Subcutaneous adipose tissue (tissue), 4 donors: ENCODE measurements around the gene ITGB3. TPM values are rescaled to one million over a fixed set of nuclear protein-coding genes. Genes with fewer than 3 reads are reported as not detected.

Experiments used
- CTCF ChIP-seq: fragments of 450-650 bp; IDR thresholded peaks from one replicate; pipeline ENCODE4 v1.5.1; 2016; ENCODE audit warnings: low read depth, mild to moderate bottlenecking, control low read depth, antibody characterized with exemption, moderate library complexity
- total RNA-seq, 4 donors: library from RNA; depleted of rRNA; stranded (reverse); fragments of >200 nt; gene quantifications; one replicate each; pipeline ENCODE4 v1.1.0, GENCODE V29; 2016

ITGB3 gene
- total RNA-seq, 4 donors from 2014 or later: 9.8 to 22.6 (median 13.8) TPM

GRCh38 chr17:47232465-47232864 lies 21.2 kb upstream of the ITGB3 start:
- TF ChIP-seq CTCF: no peak

GRCh38 chr17:47235506-47235905 lies 18.1 kb upstream of the ITGB3 start:
- no peak for TF ChIP-seq CTCF

- no peak for TF ChIP-seq CTCF
Observed at GRCh38 chr17:47235923-47236322, 17.7 kb upstream of the ITGB3 start.

- no peak for TF ChIP-seq CTCF
Observed at GRCh38 chr17:47237841-47238240, 15.8 kb upstream of the ITGB3 start.

GRCh38 chr17:47238321-47239010 lies 15.2 kb upstream of the ITGB3 start:
- no peak for TF ChIP-seq CTCF

- TF ChIP-seq CTCF: no peak
Observed at GRCh38 chr17:47239619-47239966, 14.0 kb upstream of the ITGB3 start.

- no peak for TF ChIP-seq CTCF
Observed at GRCh38 chr17:47239967-47240651, 13.5 kb upstream of the ITGB3 start.
